HEK293 (cell line): ENCODE data around the gene C13orf46.
A peak's percentile ranks its signal among the peaks of the same experiment; 100 is the strongest.

Source experiments
- CTCF ChIA-PET: fragments of 350-600 bp; formaldehyde crosslinking; extraction: SDS; loops from one replicate; lab custom pipeline; 2021; ENCODE audit warnings: antibody characterized with exemption; lab: Yijun Ruan, JAX
- POLR2A ChIA-PET: fragments of 300-600 bp; formaldehyde crosslinking; extraction: SDS; loops from one replicate; lab custom pipeline; 2020; ENCODE audit warnings: antibody characterized with exemption, inconsistent platforms; lab: Yijun Ruan, JAX
- H3K27ac ChIP-seq: fragments of 200-500 bp; sonication (Bioruptor generic); 2 replicates; pipeline ENCODE4 v1.5.1; 2014; ENCODE audit warnings: low read depth, low read length, control low read depth, inconsistent platforms; ENCODE audit errors: extremely low read depth
- H3K36me3 ChIP-seq, 2 experiments: fragments of 200-500 bp in 1 of 2; sonication (Bioruptor generic) in 1 of 2; 1 replicate in 1 of 2; 2 replicates in 1 of 2; pipeline ENCODE4 v1.5.1; 2014 to 2017; ENCODE audit warnings: inconsistent platforms in 2 of 2, low read length in 2 of 2; ENCODE audit not compliant: control insufficient read depth in 2 of 2, insufficient read depth in 1 of 2
- H3K4me1 ChIP-seq: fragments of 200-500 bp; sonication (Bioruptor generic); 2 replicates; pipeline ENCODE4 v1.5.1; 2014; ENCODE audit warnings: mild to moderate bottlenecking, low read length, inconsistent platforms; ENCODE audit not compliant: control insufficient read depth, insufficient read depth
- H3K4me3 ChIP-seq: 2 replicates; pipeline ENCODE4 v1.5.1; 2011; ENCODE audit warnings: low read depth, mild to moderate bottlenecking, control low read depth, low read length, moderate library complexity
- H3K9me3 ChIP-seq: fragments of 200-500 bp; sonication (Bioruptor generic); 2 replicates; pipeline ENCODE4 v1.5.1; 2014; ENCODE audit warnings: low read depth, low read length, inconsistent platforms; ENCODE audit not compliant: control insufficient read depth, insufficient read depth
- EGR2 ChIP-seq: fragments of 450-650 bp; formaldehyde crosslinking; IDR thresholded peaks from 2 replicates; pipeline ENCODE4 v1.5.1; 2016; ENCODE audit warnings: low read depth, missing biosample characterization, missing genetic modification characterization
- KLF7 ChIP-seq: fragments of 450-650 bp; formaldehyde crosslinking; IDR thresholded peaks from 2 replicates; pipeline ENCODE4 v1.5.1; 2016; ENCODE audit warnings: missing biosample characterization, missing genetic modification characterization, borderline replicate concordance
- MYNN ChIP-seq: fragments of 450-650 bp; formaldehyde crosslinking; IDR thresholded peaks from 2 replicates; pipeline ENCODE4 v1.5.1; 2016; ENCODE audit warnings: missing biosample characterization, missing genetic modification characterization, borderline replicate concordance
- ZBTB1 ChIP-seq: fragments of 450-650 bp; formaldehyde crosslinking; IDR thresholded peaks from 2 replicates; pipeline ENCODE4 v1.5.1; 2016; ENCODE audit warnings: missing biosample characterization, missing genetic modification characterization
- ZBTB48 ChIP-seq: fragments of 450-650 bp; formaldehyde crosslinking; IDR thresholded peaks from 2 replicates; pipeline ENCODE4 v1.5.1; 2016; ENCODE audit warnings: missing biosample characterization, missing genetic modification characterization
- ZFHX2 ChIP-seq: fragments of 450-650 bp; formaldehyde crosslinking; conservative IDR thresholded peaks from 2 replicates; pipeline ENCODE4 v1.5.1; 2016; ENCODE audit warnings: missing biosample characterization, missing genetic modification characterization
- ZNF155 ChIP-seq: fragments of 450-650 bp; formaldehyde crosslinking; IDR thresholded peaks from 2 replicates; pipeline ENCODE4 v1.5.1; 2016; ENCODE audit warnings: missing biosample characterization, missing genetic modification characterization
- ZNF23 ChIP-seq: fragments of 450-650 bp; formaldehyde crosslinking; IDR thresholded peaks from 2 replicates; pipeline ENCODE4 v1.5.1; 2016; ENCODE audit warnings: missing biosample characterization, missing genetic modification characterization, borderline replicate concordance
- ZNF239 ChIP-seq: fragments of 450-650 bp; formaldehyde crosslinking; IDR thresholded peaks from 2 replicates; pipeline ENCODE4 v1.5.1; 2016; ENCODE audit warnings: missing biosample characterization, missing genetic modification characterization
- ZNF324 ChIP-seq: fragments of 450-650 bp; formaldehyde crosslinking; IDR thresholded peaks from 2 replicates; pipeline ENCODE4 v1.5.1; 2016; ENCODE audit warnings: missing biosample characterization, missing genetic modification characterization
- ZNF37A ChIP-seq: fragments of 450-650 bp; IDR thresholded peaks from 2 replicates; pipeline ENCODE4 v1.5.1; 2018; ENCODE audit warnings: missing biosample characterization, missing genetic modification characterization
- ZNF416 ChIP-seq: fragments of 450-650 bp; formaldehyde crosslinking; IDR thresholded peaks from 2 replicates; pipeline ENCODE4 v1.5.1; 2016; ENCODE audit warnings: missing biosample characterization, missing genetic modification characterization
- ZNF521 ChIP-seq: fragments of 450-650 bp; formaldehyde crosslinking; IDR thresholded peaks from 2 replicates; pipeline ENCODE4 v1.5.1; 2017; ENCODE audit warnings: missing biosample characterization, mild to moderate bottlenecking, missing genetic modification characterization
- ZNF548 ChIP-seq: fragments of 450-650 bp; formaldehyde crosslinking; IDR thresholded peaks from 2 replicates; pipeline ENCODE4 v1.5.1; 2016; ENCODE audit warnings: missing biosample characterization, missing genetic modification characterization
- ZNF549 ChIP-seq: fragments of 450-650 bp; IDR thresholded peaks from 2 replicates; pipeline ENCODE4 v1.5.1; 2018; ENCODE audit warnings: missing biosample characterization, missing genetic modification characterization, mild to moderate bottlenecking, inconsistent platforms, moderate library complexity
- ZNF585B ChIP-seq: fragments of 450-650 bp; formaldehyde crosslinking; IDR thresholded peaks from 2 replicates; pipeline ENCODE4 v1.5.1; 2016; ENCODE audit warnings: missing biosample characterization, missing genetic modification characterization
- ZNF600 ChIP-seq: fragments of 450-650 bp; formaldehyde crosslinking; IDR thresholded peaks from 2 replicates; pipeline ENCODE4 v1.5.1; 2016; ENCODE audit warnings: missing biosample characterization, missing genetic modification characterization
- ZNF623 ChIP-seq: fragments of 450-650 bp; formaldehyde crosslinking; IDR thresholded peaks from 2 replicates; pipeline ENCODE4 v1.5.1; 2016; ENCODE audit warnings: missing biosample characterization, missing genetic modification characterization
- ZNF624 ChIP-seq: fragments of 450-650 bp; formaldehyde crosslinking; IDR thresholded peaks from 2 replicates; pipeline ENCODE4 v1.5.1; 2017; ENCODE audit warnings: missing biosample characterization, missing genetic modification characterization
- ZNF792 ChIP-seq: fragments of 450-650 bp; formaldehyde crosslinking; IDR thresholded peaks from 2 replicates; pipeline ENCODE4 v1.5.1; 2016; ENCODE audit warnings: missing biosample characterization, missing genetic modification characterization
- ZNF837 ChIP-seq: fragments of 450-650 bp; formaldehyde crosslinking; IDR thresholded peaks from 2 replicates; pipeline ENCODE4 v1.5.1; 2016; ENCODE audit warnings: missing biosample characterization, missing genetic modification characterization
- TF ChIP-seq, protein P1 (sequence below): fragments of 450-650 bp; formaldehyde crosslinking; IDR thresholded peaks from 2 replicates; pipeline ENCODE4 v1.5.1; 2016; ENCODE audit warnings: missing biosample characterization, missing genetic modification characterization
- TF ChIP-seq, protein P2 (sequence below): fragments of 450-650 bp; formaldehyde crosslinking; IDR thresholded peaks from 2 replicates; pipeline ENCODE4; 2016; ENCODE audit warnings: missing biosample characterization, missing genetic modification characterization
- TF ChIP-seq, protein P3 (sequence below): fragments of 450-650 bp; formaldehyde crosslinking; IDR thresholded peaks from 2 replicates; pipeline ENCODE4 v1.5.1; 2017; ENCODE audit warnings: missing biosample characterization, missing genetic modification characterization

C13orf46 gene

DNA sequence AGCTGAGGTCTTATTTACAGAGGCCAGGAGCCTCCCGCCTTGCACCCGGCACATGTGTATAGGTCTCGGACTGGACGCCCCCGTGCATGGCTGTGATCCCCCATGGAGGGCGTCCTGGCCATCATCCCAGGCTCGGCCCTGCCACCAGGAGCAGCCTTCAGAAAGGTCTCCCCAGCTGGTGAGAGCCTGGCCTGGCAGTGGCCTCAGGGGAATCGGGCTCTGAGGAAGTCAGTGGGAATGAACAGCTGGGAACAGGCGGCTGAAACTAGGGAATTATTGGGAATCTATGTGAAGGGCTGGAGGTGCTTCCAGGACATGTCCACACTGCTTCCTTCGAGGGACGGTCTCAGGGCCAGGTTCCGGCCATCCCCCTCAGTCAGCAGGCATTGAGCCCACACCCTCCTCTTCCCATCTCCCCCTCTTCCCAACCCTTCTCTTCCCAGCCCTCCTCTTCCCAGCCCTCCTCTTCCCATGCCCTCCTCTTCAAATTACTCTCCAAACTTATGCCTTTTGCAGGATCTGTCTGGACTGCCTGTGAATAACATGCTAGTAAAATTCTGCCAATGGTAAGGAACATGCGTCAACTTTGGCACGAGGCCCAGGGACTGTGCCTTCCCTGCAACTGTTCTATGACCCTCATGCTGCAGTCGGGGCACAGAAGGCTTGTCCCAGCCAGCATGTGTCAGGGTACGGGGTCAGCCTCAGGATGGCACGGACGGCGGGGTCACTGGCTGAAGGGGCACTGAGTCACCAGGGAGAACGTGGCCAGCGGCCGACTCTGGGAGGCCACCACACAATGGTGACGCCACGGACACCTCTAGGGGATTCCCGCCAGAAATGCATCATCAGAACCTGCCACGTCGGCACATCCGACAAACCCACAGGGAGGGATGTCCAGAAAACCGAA is 24.2 kb upstream of the C13orf46 start:
- CTCF ChIA-PET = no interaction called here
- H3K9me3 ChIP-seq = no peaks in the 10 kb centered on the region
- TF ChIP-seq ZBTB48 (tag by site-specific recombination) = 0 out of 2 replicates have a peak, but pooled peaks have one; percentile 23
- peak; percentile 50; the same call in 1 of the 2 replicates for TF ChIP-seq ZNF600 (tag by site-specific recombination)
- TF ChIP-seq EGR2 (tag by site-specific recombination) = peak; percentile 69; the same call in 1 of the 2 replicates
- no peak for TF ChIP-seq ZNF416 (tag by site-specific recombination)
- peak; percentile 90 for TF ChIP-seq ZFHX2 (tag by site-specific recombination)
- TF ChIP-seq KLF7 (tag by site-specific recombination) = no peak
- TF ChIP-seq, all 188 proteins: peak for 4
- no peaks in the 10 kb centered on the region for H3K36me3 ChIP-seq
- no peak overlapping the region for H3K4me3 ChIP-seq
- no peak overlapping the region for H3K27ac ChIP-seq
- POLR2A ChIA-PET = no interaction called here
- no peaks in the 10 kb centered on the region for H3K4me1 ChIP-seq

DNA sequence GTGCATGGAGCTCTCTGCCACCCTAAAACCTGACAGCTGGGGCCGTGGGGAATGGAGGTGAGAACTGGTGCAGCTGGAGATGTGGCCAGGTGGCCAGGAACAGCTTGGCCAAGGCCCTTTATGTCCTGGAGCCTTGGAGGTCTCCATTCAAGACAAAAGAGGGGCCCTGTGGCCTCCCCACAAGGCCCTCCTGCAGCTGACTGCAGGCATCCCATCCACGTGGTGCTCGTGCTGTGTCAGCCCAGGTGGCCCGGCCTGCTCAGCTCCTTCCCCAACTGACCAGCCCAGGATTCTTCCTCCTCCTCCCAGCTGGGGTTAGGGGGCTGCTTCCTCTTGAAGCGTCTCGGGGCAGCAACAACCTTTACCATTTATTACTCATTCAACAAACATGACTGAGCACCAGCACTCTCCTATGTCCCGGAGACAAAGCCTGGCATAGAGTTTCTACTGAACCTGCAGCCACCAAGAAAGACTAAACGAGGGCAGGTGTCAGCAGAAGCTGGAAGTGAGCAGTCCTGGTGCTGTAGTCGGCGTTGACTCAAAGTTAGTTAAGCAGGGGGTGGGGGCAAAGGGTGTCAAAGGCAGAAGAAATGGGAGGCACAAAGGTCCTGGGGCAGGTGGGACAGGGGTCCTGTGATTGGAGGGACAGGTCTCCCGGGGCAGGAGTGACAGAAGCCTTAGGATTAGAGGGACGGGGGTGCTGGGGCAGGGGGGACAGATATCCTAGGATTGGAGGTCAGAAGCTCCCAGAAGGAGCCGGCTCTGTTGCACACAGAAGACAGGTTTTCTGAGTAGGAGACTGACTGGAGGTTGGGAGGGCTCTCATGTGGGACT is 23.3 kb upstream of the C13orf46 start:
- H3K27ac ChIP-seq = no peak overlapping the region
- H3K4me3 ChIP-seq = no peak overlapping the region
- H3K4me1 ChIP-seq = no peaks in the 10 kb centered on the region
- no peaks in the 10 kb centered on the region for H3K9me3 ChIP-seq
- CTCF ChIA-PET = no interaction called here
- H3K36me3 ChIP-seq = no peaks in the 10 kb centered on the region
- POLR2A ChIA-PET = no interaction called here
- TF ChIP-seq ZNF623 (tag by site-specific recombination) (peak; percentile 86), ZNF37A (tag by site-specific recombination) (no peak)

DNA sequence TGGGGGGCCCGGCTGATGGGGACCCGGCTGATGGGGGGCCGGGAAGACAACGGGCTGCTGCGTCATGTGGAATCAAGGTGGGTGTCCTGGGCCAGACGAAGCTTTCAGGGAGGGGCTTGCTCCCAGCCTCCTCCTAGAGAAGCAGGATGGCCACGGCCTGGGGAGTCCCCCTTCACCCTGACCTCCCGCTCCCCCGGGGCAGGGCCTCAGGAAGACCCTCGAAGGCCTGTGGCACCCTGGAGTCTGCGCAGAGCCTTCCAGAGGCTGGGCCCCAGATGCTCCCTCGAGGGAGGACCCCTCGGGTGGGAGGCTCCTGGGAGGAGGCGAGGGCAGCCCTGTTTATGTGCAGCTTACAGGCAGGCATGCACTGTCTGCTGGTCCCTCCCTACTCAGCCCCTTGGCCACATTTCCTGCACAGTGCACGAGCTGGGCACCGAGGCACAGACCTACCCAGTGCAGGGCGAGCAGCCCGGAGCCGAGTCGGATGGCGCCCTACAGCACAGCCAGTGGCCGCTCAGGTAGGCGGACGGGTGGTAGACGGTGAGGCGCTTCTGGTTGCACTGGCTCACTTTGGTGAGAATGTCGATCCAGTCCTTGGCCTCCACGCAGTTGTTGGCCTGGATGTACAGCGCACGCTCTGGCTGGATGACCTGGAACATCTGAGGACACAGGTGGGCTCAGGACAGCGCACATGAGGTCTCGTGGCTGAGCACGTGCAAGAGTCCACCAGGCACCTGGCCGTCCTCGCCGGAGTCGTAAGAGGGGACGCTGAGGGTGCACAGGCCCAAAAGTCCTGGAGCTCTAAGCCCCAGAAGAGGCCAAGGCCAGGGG is 22.4 kb upstream of the C13orf46 start:
- POLR2A ChIA-PET = no interaction called here
- H3K4me3 ChIP-seq = no peak overlapping the region
- no peak for TF ChIP-seq MYNN (tag by site-specific recombination)
- no peak for TF ChIP-seq ZNF239 (tag by site-specific recombination)
- TF ChIP-seq, protein P1, sequence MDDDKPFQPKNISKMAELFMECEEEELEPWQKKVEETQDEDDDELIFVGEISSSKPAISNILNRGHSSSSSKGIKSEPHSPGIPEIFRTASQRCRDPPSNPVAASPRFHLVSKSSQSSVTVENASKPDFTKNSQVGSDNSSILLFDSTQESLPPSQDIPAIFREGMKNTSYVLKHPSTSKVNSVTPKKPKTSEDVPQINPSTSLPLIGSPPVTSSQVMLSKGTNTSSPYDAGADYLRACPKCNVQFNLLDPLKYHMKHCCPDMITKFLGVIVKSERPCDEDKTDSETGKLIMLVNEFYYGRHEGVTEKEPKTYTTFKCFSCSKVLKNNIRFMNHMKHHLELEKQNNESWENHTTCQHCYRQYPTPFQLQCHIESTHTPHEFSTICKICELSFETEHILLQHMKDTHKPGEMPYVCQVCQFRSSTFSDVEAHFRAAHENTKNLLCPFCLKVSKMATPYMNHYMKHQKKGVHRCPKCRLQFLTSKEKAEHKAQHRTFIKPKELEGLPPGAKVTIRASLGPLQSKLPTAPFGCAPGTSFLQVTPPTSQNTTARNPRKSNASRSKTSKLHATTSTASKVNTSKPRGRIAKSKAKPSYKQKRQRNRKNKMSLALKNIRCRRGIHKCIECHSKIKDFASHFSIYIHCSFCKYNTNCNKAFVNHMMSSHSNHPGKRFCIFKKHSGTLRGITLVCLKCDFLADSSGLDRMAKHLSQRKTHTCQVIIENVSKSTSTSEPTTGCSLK (tag by site-specific recombination) = no peak
- no peak for TF ChIP-seq ZNF155 (tag by site-specific recombination)
- no peak for TF ChIP-seq ZNF837 (tag by site-specific recombination)
- TF ChIP-seq, protein P2, sequence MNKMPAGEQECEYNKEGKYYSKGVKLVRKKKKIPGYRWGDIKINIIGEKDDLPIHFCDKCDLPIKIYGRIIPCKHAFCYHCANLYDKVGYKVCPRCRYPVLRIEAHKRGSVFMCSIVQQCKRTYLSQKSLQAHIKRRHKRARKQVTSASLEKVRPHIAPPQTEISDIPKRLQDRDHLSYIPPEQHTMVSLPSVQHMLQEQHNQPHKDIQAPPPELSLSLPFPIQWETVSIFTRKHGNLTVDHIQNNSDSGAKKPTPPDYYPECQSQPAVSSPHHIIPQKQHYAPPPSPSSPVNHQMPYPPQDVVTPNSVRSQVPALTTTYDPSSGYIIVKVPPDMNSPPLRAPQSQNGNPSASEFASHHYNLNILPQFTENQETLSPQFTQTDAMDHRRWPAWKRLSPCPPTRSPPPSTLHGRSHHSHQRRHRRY (tag by site-specific recombination) = no peak
- TF ChIP-seq, protein P3, sequence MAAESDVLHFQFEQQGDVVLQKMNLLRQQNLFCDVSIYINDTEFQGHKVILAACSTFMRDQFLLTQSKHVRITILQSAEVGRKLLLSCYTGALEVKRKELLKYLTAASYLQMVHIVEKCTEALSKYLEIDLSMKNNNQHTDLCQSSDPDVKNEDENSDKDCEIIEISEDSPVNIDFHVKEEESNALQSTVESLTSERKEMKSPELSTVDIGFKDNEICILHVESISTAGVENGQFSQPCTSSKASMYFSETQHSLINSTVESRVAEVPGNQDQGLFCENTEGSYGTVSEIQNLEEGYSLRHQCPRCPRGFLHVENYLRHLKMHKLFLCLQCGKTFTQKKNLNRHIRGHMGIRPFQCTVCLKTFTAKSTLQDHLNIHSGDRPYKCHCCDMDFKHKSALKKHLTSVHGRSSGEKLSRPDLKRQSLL (tag by site-specific recombination) = no peak
- no peak for TF ChIP-seq ZNF37A (tag by site-specific recombination)
- TF ChIP-seq ZNF548 (tag by site-specific recombination) = no peak
- no peak for TF ChIP-seq ZNF521 (tag by site-specific recombination)
- TF ChIP-seq ZBTB1 (tag by site-specific recombination) = no peak
- TF ChIP-seq ZNF585B (tag by site-specific recombination) = no peak
- TF ChIP-seq ZNF23 = no peak
- TF ChIP-seq ZNF792 (tag by site-specific recombination) = no peak
- no peak for TF ChIP-seq ZNF549 (tag by site-specific recombination)
- no peak for TF ChIP-seq ZNF624 (tag by site-specific recombination)
- no peak for TF ChIP-seq ZNF324 (tag by site-specific recombination)
- no peaks in the 10 kb centered on the region for H3K9me3 ChIP-seq
- CTCF ChIA-PET = no interaction called here
- H3K27ac ChIP-seq = no peak overlapping the region
- peaks cover 0 to 5% of the 10 kb centered on the region in 2 experiments; a peak in 1 of 3 replicates for H3K36me3 ChIP-seq
- H3K4me1 ChIP-seq = no peaks in the 10 kb centered on the region
